ENCODE measurements around the gene LZTR1. TPM values are rescaled to one million over a fixed set of nuclear protein-coding genes. Genes with fewer than 3 reads are reported as not detected.

Gene LZTR1
- total and polyA plus RNA-seq, 2 of the 8 experiments (the other 6 are each of a cell fraction or from before 2014, with no cell fraction given) = 22.3 to 31.0 TPM

GRCh38 chr22:20962491-20962945 lies 19.6 kb upstream of the LZTR1 start (continued):
- TF ChIP-seq CHD7 (IDR thresholded peaks at IDR 0.05; ENCODE audit: insufficient replicate concordance, low read length) (no peak), SIX5 (IDR thresholded peaks at IDR 0.05; ENCODE audit: low read depth, low read length) (no peak), ATF2 (IDR thresholded peaks at IDR 0.05; ENCODE audit: low read length) (no peak), SRF (IDR thresholded peaks at IDR 0.05; ENCODE audit: low read depth, low read length) (no peak), SAP30 (IDR thresholded peaks at IDR 0.05; ENCODE audit: insufficient read depth, insufficient replicate concordance, low read length) (no peak), SIRT6 (IDR thresholded peaks at IDR 0.05; ENCODE audit: low read length) (no peak), ZNF274 (IDR thresholded peaks at IDR 0.05; ENCODE audit: borderline replicate concordance, extremely low read depth, low read length) (no peak), HDAC2 (IDR thresholded peaks at IDR 0.05; ENCODE audit: borderline replicate concordance in 1 of 2, low read depth in 2 of 2, low read length in 2 of 2) (no peak)
